ENCODE results near the gene TUBAL3.

TUBAL3 gene

GRCh38 chr10:5362873-5363272, 41.8 kb downstream of the TUBAL3 start:
- Histone ChIP-seq H4K20me1 (ENCODE audit: insufficient read depth, low read length) (no peaks in the 10 kb centered on the region), H3K4me3 (ENCODE audit: low read length) (no peak overlapping the region), H3K9me3 (ENCODE audit: insufficient read depth, low read length) (no peaks in the 10 kb centered on the region), H3K36me3 (replicated peaks; ENCODE audit: low read depth, low read length) (no peaks in the 10 kb centered on the region), H3K9ac (ENCODE audit: low read length) (no peak overlapping the region), H3K4me2 (ENCODE audit: low read length) (no peak overlapping the region), H3K79me2 (ENCODE audit: low read length) (no peaks in the 10 kb centered on the region), H3K4me1 (ENCODE audit: low read length) (no peaks in the 10 kb centered on the region), H3K27me3 (ENCODE audit: low read depth, low read length) (peaks cover 32% of the 10 kb centered on the region), H2AFZ (ENCODE audit: low read depth, low read length) (no peak overlapping the region), H3K27ac (ENCODE audit: low read length) (no peak overlapping the region)
- TF ChIP-seq EZH2phosphoT487 (IDR thresholded peaks at IDR 0.05; ENCODE audit: low read depth) (no peak), CTCF (IDR thresholded peaks at IDR 0.05; ENCODE audit: low read depth, low read length) (no peak)

GRCh38 chr10:5361966-5362365, 42.7 kb downstream of the TUBAL3 start:
- no peaks in the 10 kb centered on the region for H3K79me2 ChIP-seq (ENCODE audit: low read length)
- no peaks in the 10 kb centered on the region for H4K20me1 ChIP-seq (ENCODE audit: insufficient read depth, low read length)
- no peak overlapping the region for H3K27ac ChIP-seq (ENCODE audit: low read length)
- H3K27me3 ChIP-seq (ENCODE audit: low read depth, low read length), result peaks cover 29% of the 10 kb centered on the region
- no peak overlapping the region for H3K4me2 ChIP-seq (ENCODE audit: low read length)
- no peaks in the 10 kb centered on the region for H3K9me3 ChIP-seq (ENCODE audit: insufficient read depth, low read length)
- no peak for TF ChIP-seq EZH2phosphoT487 (IDR thresholded peaks at IDR 0.05; ENCODE audit: low read depth)
- H3K4me3 ChIP-seq (ENCODE audit: low read length), result no peak overlapping the region
- no peak overlapping the region for H3K9ac ChIP-seq (ENCODE audit: low read length)
- no peak overlapping the region for H2AFZ ChIP-seq (ENCODE audit: low read depth, low read length)
- H3K4me1 ChIP-seq (ENCODE audit: low read length), result no peaks in the 10 kb centered on the region
- H3K36me3 ChIP-seq (replicated peaks; ENCODE audit: low read depth, low read length), result no peaks in the 10 kb centered on the region

DNA sequence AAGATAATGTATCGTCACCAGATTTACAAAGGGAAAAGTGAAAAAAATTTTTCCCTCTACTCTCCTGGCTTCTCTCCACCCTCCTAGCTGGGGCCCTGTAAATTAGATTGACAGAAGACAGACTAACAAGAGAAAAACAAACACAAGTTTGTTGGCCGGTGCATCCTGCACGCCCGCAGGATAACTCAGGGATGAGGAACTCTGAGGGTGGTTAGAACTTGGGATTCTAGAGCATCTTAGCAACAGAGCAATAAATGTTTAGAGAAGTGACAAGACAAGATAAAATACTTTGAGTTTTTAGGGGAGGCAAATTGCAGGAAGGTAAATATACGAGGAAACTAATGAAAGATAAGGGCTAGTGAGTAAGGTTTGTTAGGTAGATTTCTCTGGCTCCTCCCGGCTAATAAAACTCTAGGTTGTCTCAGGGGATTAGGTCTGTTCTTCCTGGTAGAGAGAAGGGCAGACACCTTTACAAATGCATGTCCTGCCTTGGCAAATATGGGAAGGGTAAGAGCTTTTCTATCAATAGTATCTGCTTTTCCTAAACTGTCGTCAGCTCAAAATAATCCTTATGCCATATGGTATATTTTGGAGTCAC, 44.2 kb downstream of the TUBAL3 start:
- TF ChIP-seq CTCF (IDR thresholded peaks at IDR 0.05; ENCODE audit: low read depth, low read length), result no peak
- TF ChIP-seq EZH2phosphoT487 (IDR thresholded peaks at IDR 0.05; ENCODE audit: low read depth), result no peak
- no peaks in the 10 kb centered on the region for H3K9me3 ChIP-seq (ENCODE audit: insufficient read depth, low read length)
- H3K27ac ChIP-seq (ENCODE audit: low read length), result no peak overlapping the region
- H3K27me3 ChIP-seq (ENCODE audit: low read depth, low read length), result peaks cover 22% of the 10 kb centered on the region
- H3K4me3 ChIP-seq (ENCODE audit: low read length), result no peak overlapping the region
- no peaks in the 10 kb centered on the region for H4K20me1 ChIP-seq (ENCODE audit: insufficient read depth, low read length)
- H2AFZ ChIP-seq (ENCODE audit: low read depth, low read length), result no peak overlapping the region
- no peaks in the 10 kb centered on the region for H3K4me1 ChIP-seq (ENCODE audit: low read length)
- H3K36me3 ChIP-seq (replicated peaks; ENCODE audit: low read depth, low read length), result no peaks in the 10 kb centered on the region
- no peak overlapping the region for H3K9ac ChIP-seq (ENCODE audit: low read length)
- no peak overlapping the region for H3K4me2 ChIP-seq (ENCODE audit: low read length)
- H3K79me2 ChIP-seq (ENCODE audit: low read length), result no peaks in the 10 kb centered on the region

DNA sequence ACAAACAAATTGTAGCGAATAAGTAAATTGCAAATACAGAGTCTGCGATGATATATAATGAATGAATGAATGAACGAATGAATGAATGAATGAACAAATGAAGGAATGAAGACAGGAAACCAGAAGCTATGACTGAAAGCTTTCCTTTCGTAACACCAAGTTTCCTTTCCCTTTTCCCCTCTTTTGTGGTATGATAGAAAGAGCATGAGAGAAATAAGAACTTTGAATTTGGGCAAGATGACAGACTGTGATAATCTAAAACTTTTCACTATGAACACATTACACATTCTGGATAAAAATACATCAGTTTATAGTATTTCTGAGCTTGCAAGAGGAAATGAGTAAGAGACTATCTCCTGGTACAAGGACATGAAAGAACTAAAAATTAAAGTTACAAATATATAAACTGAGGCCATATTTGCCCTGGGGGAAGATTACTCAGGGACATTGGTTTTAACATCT, 48.3 kb downstream of the TUBAL3 start:
- TF ChIP-seq CTCF (IDR thresholded peaks at IDR 0.05; ENCODE audit: low read depth, low read length) (no peak), EZH2phosphoT487 (IDR thresholded peaks at IDR 0.05; ENCODE audit: low read depth) (no peak)
- peaks cover 30% of the 10 kb centered on the region for H3K27me3 ChIP-seq (ENCODE audit: low read depth, low read length)
- no peaks in the 10 kb centered on the region for H3K36me3 ChIP-seq (replicated peaks; ENCODE audit: low read depth, low read length)
- no peaks in the 10 kb centered on the region for H4K20me1 ChIP-seq (ENCODE audit: insufficient read depth, low read length)
- no peaks in the 10 kb centered on the region for H3K79me2 ChIP-seq (ENCODE audit: low read length)
- no peak overlapping the region for H3K9ac ChIP-seq (ENCODE audit: low read length)
- no peaks in the 10 kb centered on the region for H3K9me3 ChIP-seq (ENCODE audit: insufficient read depth, low read length)
- no peak overlapping the region for H3K4me2 ChIP-seq (ENCODE audit: low read length)
- peaks cover 7% of the 10 kb centered on the region for H3K4me1 ChIP-seq (ENCODE audit: low read length)
- H3K27ac ChIP-seq (ENCODE audit: low read length), result no peak overlapping the region
- no peak overlapping the region for H2AFZ ChIP-seq (ENCODE audit: low read depth, low read length)
- no peak overlapping the region for H3K4me3 ChIP-seq (ENCODE audit: low read length)
